HepG2 (cell line): ENCODE data around the gene MAP2K5. TPM values are rescaled to one million over a fixed set of nuclear protein-coding genes. Genes with fewer than 3 reads are reported as not detected.

Experiments
- ATAC-seq: fragments of 200-7000 bp; cut with Tn5 transposase; 3 replicates; pipeline ENCODE4 v1.9.1; 2020; ENCODE audit warnings: mild to moderate bottlenecking, moderate library complexity
- BruUV-seq: library from RNA; stranded (reverse); fragments of 400-500 nt; replicated peaks from 2 replicates; lab custom pipeline; 2021; lab: Mats Ljungman, UMichigan
- CTCF ChIA-PET: fragments of 300-600 bp; formaldehyde crosslinking; extraction: SDS; loops from one replicate; lab custom pipeline; 2021; ENCODE audit warnings: low total read pairs, inconsistent platforms, low intra/inter-chr PET ratio; lab: Yijun Ruan, JAX
- POLR2A ChIA-PET: fragments of 350-600 bp; sonication (Branson Sonifier 250); formaldehyde crosslinking; loops from one replicate; lab custom pipeline; 2020; ENCODE audit warnings: antibody characterized with exemption, inconsistent platforms; lab: Yijun Ruan, JAX
- DNase-seq: peaks from one replicate; pipeline ENCODE4 v3.0.0-alpha.2; 2015; ENCODE audit warnings: low spot score
- FAIRE-seq: peaks from 3 replicates; lab custom pipeline; 2011; peaks lifted over from hg19 to GRCh38; lab: Jason Lieb, UNC
- H2AFZ ChIP-seq: one replicate; pipeline ENCODE4 v1.6.1; 2011; ENCODE audit warnings: low read length, inconsistent platforms
- H3K27ac ChIP-seq: fragments of 300-600 bp; 3 replicates; pipeline ENCODE4 v1.8.0; 2011; ENCODE audit warnings: mixed run types, mild to moderate bottlenecking, mixed read lengths, low read length, inconsistent platforms; ENCODE audit not compliant: insufficient read depth; ENCODE audit errors: extremely low read length
- H3K27me3 ChIP-seq, 2 experiments: fragments of 200-600 bp in 1 of 2; 2 replicates in 1 of 2; 3 replicates in 1 of 2; pipeline versions ENCODE4 v1.6.0 to v1.8.0; 2011; ENCODE audit warnings: low read length in 2 of 2, mild to moderate bottlenecking in 2 of 2, moderate library complexity in 2 of 2, inconsistent platforms in 1 of 2; ENCODE audit not compliant: insufficient read depth in 2 of 2, control insufficient read depth in 1 of 2
- H3K36me3 ChIP-seq, 2 experiments: fragments of 200-600 bp in 1 of 2; replicated peaks in 1 of 2; 2 replicates in 1 of 2; 3 replicates in 1 of 2; pipeline versions ENCODE4 v1.5.1 to v1.8.0; 2011; ENCODE audit warnings: low read length in 2 of 2, inconsistent platforms in 1 of 2; ENCODE audit not compliant: insufficient read depth in 2 of 2, control insufficient read depth in 1 of 2
- H3K4me1 ChIP-seq: 2 replicates; pipeline ENCODE4 v1.5.1; 2012; ENCODE audit warnings: low read length, inconsistent platforms; ENCODE audit not compliant: insufficient read depth
- H3K4me2 ChIP-seq: 2 replicates; pipeline ENCODE4 v1.6.0; 2011; ENCODE audit warnings: low read depth, low read length, inconsistent platforms
- H3K4me3 ChIP-seq, 3 experiments: fragments of 200-600 bp in 1 of 3; sonication (generic), shearing (Covaris generic) in 1 of 3; replicated peaks in 1 of 3; 2 replicates each; pipeline ENCODE4 v1.5.1; 2011 to 2016; ENCODE audit warnings: low read length in 3 of 3, inconsistent platforms in 2 of 3, low read depth in 2 of 3, mild to moderate bottlenecking in 2 of 3, control low read depth in 1 of 3, mixed read lengths in 1 of 3; ENCODE audit not compliant: insufficient read depth in 1 of 3
- H3K79me2 ChIP-seq: one replicate; pipeline ENCODE4 v1.6.1; 2011; ENCODE audit warnings: low read length, inconsistent platforms; ENCODE audit not compliant: insufficient read depth
- H3K9ac ChIP-seq: 2 replicates; pipeline ENCODE4 v1.6.0; 2011; ENCODE audit warnings: mild to moderate bottlenecking, low read depth, low read length, inconsistent platforms; ENCODE audit not compliant: insufficient read depth
- H3K9me3 ChIP-seq: 2 replicates; pipeline ENCODE4 v1.5.1; 2012; ENCODE audit warnings: mild to moderate bottlenecking, low read length
- H4K20me1 ChIP-seq: 2 replicates; pipeline ENCODE4 v1.6.0; 2011; ENCODE audit warnings: inconsistent platforms, mild to moderate bottlenecking, low read length, moderate library complexity; ENCODE audit not compliant: insufficient read depth
- GZF1 ChIP-seq: sonication (generic); formaldehyde crosslinking; IDR thresholded peaks from 2 replicates; pipeline ENCODE4 v1.5.1; 2020; ENCODE audit warnings: mild to moderate bottlenecking, missing genetic modification reagents
- KLF9 ChIP-seq: IDR thresholded peaks from 2 replicates; pipeline ENCODE4 v1.6.1; 2016; ENCODE audit warnings: low read depth
- NFIB ChIP-seq: sonication (generic); formaldehyde crosslinking; IDR thresholded peaks from 2 replicates; pipeline ENCODE4 v1.9.0; 2021; ENCODE audit warnings: missing genetic modification reagents, mild to moderate bottlenecking, borderline replicate concordance
- PHF21A ChIP-seq: sonication (generic); formaldehyde crosslinking; IDR thresholded peaks from 2 replicates; pipeline ENCODE4 v1.5.0; 2020; ENCODE audit warnings: mild to moderate bottlenecking, missing genetic modification reagents
- PHF8 ChIP-seq: sonication (generic); formaldehyde crosslinking; IDR thresholded peaks from 2 replicates; pipeline ENCODE4 v1.5.0; 2020; ENCODE audit warnings: missing genetic modification reagents
- ZNF615 ChIP-seq: sonication (generic); formaldehyde crosslinking; IDR thresholded peaks from 2 replicates; pipeline ENCODE4 v1.5.0; 2020; ENCODE audit warnings: mild to moderate bottlenecking, missing genetic modification reagents, borderline replicate concordance
- WGBS: methylation state at CpG from one replicate; pipeline ENCODE4 v1.1.6; 2017; ENCODE audit warnings: low lambda C conversion rate; 5-methylcytosine and 5-hydroxymethylcytosine counted together
- in situ Hi-C: cut with HindIII; loops from 2 replicates; pipeline ENCODE4 v1.10.0; 2017; ENCODE audit warnings: low pct_unique_long_range_greater_than_20kb; ENCODE audit not compliant: extremely low pct_ligation_motif_present
- intact Hi-C: fragments of 100-400 bp; cut with micrococcal nuclease; formaldehyde crosslinking; loops from one replicate; pipeline ENCODE4 v1.10.0; 2022; ENCODE audit not compliant: unreplicated experiment
- polyA plus RNA-seq, 8 experiments: library from polyadenylated mRNA; depleted of rRNA in 3 of 8; stranded (reverse) in 7 of 8; unstranded in 1 of 8; fragments of >200 nt; fragmentation: Illumina TruSeq in 4 of 8; extraction: Trizol in 4 of 8; gene quantifications; 2 replicates each; pipeline versions ENCODE4 v1.2.1 to v1.2.3, GENCODE V29; 2011 to 2016; ENCODE audit warnings: low read depth in 4 of 8, missing spikeins in 1 of 8, mixed read lengths in 1 of 8; ENCODE audit not compliant: insufficient read depth in 1 of 8
- total RNA-seq, 5 experiments: library from RNA; depleted of rRNA; stranded (reverse); fragments of >200 nt; fragmentation: Illumina TruSeq; extraction: Trizol; gene quantifications; 2 replicates each; pipeline ENCODE4 v1.2.3, GENCODE V29; 2016; ENCODE audit warnings: low read depth in 1 of 5
- TF ChIP-seq, protein P1 (sequence below): sonication (generic); formaldehyde crosslinking; IDR thresholded peaks from one replicate; pipeline ENCODE4 v1.5.1; 2020; ENCODE audit warnings: mild to moderate bottlenecking, missing genetic modification reagents; ENCODE audit errors: not compliant biosample characterization

The MAP2K5 gene
- total and polyA plus RNA-seq, 2 of the 13 experiments (the other 11 are each of a cell fraction or from before 2014, with no cell fraction given), result 4.0 to 4.3 TPM

DNA sequence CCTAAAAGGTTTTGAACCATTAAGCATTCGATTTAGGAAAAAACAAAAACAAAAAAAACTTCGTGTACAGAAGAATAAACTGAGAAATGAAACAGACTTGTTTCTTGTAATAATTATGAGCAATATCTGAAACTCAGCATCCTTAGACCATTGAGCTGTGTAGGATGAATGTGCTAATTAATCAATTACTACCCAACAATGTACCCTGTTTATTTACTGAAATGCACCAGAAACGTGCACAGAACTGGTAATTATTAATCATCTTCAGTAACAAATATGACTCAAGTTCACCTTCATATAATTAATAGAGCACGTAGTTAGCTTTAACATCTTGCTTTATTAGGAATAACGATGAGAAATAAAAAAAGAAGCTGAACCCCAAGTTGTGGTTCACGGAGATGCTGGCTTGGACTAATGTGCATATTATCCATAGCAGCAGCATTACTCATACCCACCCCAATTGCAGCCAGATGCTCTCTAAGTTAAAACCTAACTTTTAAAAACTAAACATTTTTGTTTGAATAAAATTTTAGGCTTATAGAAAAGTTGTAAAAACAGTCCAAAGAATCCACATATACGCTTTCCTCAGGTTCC is 31.8 kb upstream of the MAP2K5 start:
- ATAC-seq, result no peak
- H3K4me3 ChIP-seq, result no peak overlapping the region
- WGBS, result 92% methylated on average over 7 of the region's 7 CpGs
- no peak for DNase-seq
- H3K4me2 ChIP-seq, result no peak overlapping the region
- H3K27ac ChIP-seq, result no peak overlapping the region
- H4K20me1 ChIP-seq, result no peaks in the 10 kb centered on the region
- ChIA-PET POLR2A (interaction anchor here (1.4 kb wide), 1 partner anchor 10 kb away, joined by 4 read pairs; the partner anchor contains the start of gene C15orf61), CTCF (no interaction called here)
- in situ Hi-C loops (no loop called here), intact Hi-C loops (no loop called here)
- H3K79me2 ChIP-seq, result no peaks in the 10 kb centered on the region
- H3K4me1 ChIP-seq, result 0 out of 2 replicates have a peak, but pooled peaks cover 5% of the 10 kb centered on the region
- BruUV-seq, result no TSS peak
- no peak for TF ChIP-seq KLF9 (CRISPR knock-in tag)
- no peak for TF ChIP-seq PHF8
- TF ChIP-seq, protein P1, sequence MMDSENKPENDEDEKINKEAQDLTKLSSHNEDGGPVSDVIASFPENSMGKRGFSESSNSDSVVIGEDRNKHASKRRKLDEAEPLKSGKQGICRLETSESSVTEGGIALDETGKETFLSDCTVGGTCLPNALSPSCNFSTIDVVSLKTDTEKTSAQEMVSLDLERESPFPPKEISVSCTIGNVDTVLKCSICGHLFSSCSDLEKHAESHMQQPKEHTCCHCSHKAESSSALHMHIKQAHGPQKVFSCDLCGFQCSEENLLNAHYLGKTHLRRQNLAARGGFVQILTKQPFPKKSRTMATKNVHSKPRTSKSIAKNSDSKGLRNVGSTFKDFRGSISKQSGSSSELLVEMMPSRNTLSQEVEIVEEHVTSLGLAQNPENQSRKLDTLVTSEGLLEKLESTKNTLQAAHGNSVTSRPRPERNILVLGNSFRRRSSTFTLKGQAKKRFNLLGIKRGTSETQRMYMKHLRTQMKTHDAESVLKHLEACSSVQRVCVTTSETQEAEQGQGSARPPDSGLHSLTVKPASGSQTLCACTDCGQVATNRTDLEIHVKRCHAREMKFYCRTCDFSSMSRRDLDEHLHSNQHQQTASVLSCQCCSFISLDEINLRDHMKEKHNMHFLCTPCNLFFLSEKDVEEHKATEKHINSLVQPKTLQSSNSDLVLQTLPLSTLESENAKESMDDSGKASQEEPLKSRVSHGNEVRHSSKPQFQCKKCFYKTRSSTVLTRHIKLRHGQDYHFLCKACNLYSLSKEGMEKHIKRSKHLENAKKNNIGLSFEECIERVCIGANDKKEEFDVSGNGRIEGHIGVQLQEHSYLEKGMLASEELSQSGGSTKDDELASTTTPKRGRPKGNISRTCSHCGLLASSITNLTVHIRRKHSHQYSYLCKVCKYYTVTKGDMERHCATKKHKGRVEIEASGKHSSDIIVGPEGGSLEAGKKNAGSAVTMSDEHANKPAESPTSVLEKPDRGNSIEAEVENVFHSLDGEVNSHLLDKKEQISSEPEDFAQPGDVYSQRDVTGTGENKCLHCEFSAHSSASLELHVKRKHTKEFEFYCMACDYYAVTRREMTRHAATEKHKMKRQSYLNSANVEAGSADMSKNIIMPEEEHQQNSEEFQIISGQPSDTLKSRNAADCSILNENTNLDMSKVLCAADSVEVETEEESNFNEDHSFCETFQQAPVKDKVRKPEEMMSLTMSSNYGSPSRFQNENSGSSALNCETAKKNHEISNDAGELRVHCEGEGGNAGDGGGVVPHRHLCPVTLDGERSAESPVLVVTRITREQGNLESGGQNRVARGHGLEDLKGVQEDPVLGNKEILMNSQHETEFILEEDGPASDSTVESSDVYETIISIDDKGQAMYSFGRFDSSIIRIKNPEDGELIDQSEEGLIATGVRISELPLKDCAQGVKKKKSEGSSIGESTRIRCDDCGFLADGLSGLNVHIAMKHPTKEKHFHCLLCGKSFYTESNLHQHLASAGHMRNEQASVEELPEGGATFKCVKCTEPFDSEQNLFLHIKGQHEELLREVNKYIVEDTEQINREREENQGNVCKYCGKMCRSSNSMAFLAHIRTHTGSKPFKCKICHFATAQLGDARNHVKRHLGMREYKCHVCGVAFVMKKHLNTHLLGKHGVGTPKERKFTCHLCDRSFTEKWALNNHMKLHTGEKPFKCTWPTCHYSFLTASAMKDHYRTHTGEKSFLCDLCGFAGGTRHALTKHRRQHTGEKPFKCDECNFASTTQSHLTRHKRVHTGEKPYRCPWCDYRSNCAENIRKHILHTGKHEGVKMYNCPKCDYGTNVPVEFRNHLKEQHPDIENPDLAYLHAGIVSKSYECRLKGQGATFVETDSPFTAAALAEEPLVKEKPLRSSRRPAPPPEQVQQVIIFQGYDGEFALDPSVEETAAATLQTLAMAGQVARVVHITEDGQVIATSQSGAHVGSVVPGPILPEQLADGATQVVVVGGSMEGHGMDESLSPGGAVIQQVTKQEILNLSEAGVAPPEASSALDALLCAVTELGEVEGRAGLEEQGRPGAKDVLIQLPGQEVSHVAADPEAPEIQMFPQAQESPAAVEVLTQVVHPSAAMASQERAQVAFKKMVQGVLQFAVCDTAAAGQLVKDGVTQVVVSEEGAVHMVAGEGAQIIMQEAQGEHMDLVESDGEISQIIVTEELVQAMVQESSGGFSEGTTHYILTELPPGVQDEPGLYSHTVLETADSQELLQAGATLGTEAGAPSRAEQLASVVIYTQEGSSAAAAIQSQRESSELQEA (CRISPR knock-in tag), result no peak
- TF ChIP-seq GZF1, result no peak
- no peak for TF ChIP-seq PHF21A (CRISPR knock-in tag)
- no peak for TF ChIP-seq NFIB (CRISPR knock-in tag)
- TF ChIP-seq ZNF615, result no peak
- no peak for FAIRE-seq
- H3K27me3 ChIP-seq, result no peaks in the 10 kb centered on the region
- H3K9me3 ChIP-seq, result no peaks in the 10 kb centered on the region
- no peak overlapping the region for H2AFZ ChIP-seq
- H3K36me3 ChIP-seq, result peaks cover 2 to 24% of the 10 kb centered on the region in 2 experiments; a peak in 2 of 5 replicates
- no peak overlapping the region for H3K9ac ChIP-seq
